PC-3 (cell line): Measurements from ENCODE around the gene TUBA3E. TPM values are rescaled to one million over a fixed set of nuclear protein-coding genes. Genes with fewer than 3 reads are reported as not detected.
"Not testable (repeated sequence)": the region's sequence is repeated elsewhere in the genome, so short reads cannot be mapped to it uniquely, and the experiment has no call there.

Experiments used
- ATAC-seq: fragments of 200-7000 bp; cut with Tn5 transposase; 2 replicates; pipeline ENCODE4 v1.9.1; 2020; ENCODE audit warnings: mild to moderate bottlenecking, moderate library complexity
- BruUV-seq: library from RNA; stranded (reverse); fragments of 400-500 nt; replicated peaks from 2 replicates; lab custom pipeline; 2021; lab: Mats Ljungman, UMichigan
- CTCF ChIA-PET: fragments of 300-600 bp; sonication (Branson Sonifier 250); formaldehyde crosslinking; loops from one replicate; lab custom pipeline; 2022; ENCODE audit warnings: antibody characterized with exemption; lab: Charles Lee
- POLR2A ChIA-PET: fragments of 300-600 bp; sonication (Branson Sonifier 250); formaldehyde crosslinking; loops from one replicate; lab custom pipeline; 2022; ENCODE audit warnings: antibody characterized with exemption; ENCODE audit not compliant: unreplicated experiment; lab: Charles Lee
- DNase-seq: peaks from one replicate; pipeline ENCODE4 v3.0.0-alpha.2; 2015
- H2AFZ ChIP-seq: fragments of 300-600 bp; sonication (generic); 2 replicates; pipeline ENCODE4 v1.6.0; 2016; ENCODE audit warnings: antibody characterized with exemption, low read length
- H3F3A ChIP-seq: fragments of 300-600 bp; sonication (generic); one replicate; pipeline ENCODE4 v1.6.0; 2017; ENCODE audit warnings: antibody characterized with exemption, low read length, control low read depth, mild to moderate bottlenecking; ENCODE audit not compliant: unreplicated experiment
- H3K27ac ChIP-seq: fragments of 300-600 bp; sonication (generic); 2 replicates; pipeline ENCODE4 v1.5.1; 2016; ENCODE audit warnings: mild to moderate bottlenecking, low read length
- H3K27me3 ChIP-seq: fragments of 300-600 bp; sonication (generic); 2 replicates; pipeline ENCODE4 v1.6.1; 2016; ENCODE audit warnings: low read length, mixed read lengths
- H3K36me3 ChIP-seq: fragments of 300-600 bp; sonication (generic); 2 replicates; pipeline ENCODE4 v1.6.1; 2016; ENCODE audit warnings: low read depth, mixed run types, low read length, mixed read lengths
- H3K4me1 ChIP-seq: fragments of 300-600 bp; sonication (generic); 2 replicates; pipeline ENCODE4 v1.5.1; 2016; ENCODE audit warnings: low read length; ENCODE audit not compliant: insufficient read depth
- H3K4me2 ChIP-seq: fragments of 300-600 bp; sonication (generic); 2 replicates; pipeline ENCODE4 v1.6.0; 2016; ENCODE audit warnings: low read length
- H3K4me3 ChIP-seq: fragments of 300-600 bp; sonication (generic); 2 replicates; pipeline ENCODE4 v1.5.1; 2016; ENCODE audit warnings: mild to moderate bottlenecking, low read length, mixed read lengths
- H3K79me2 ChIP-seq: fragments of 300-600 bp; sonication (generic); 2 replicates; pipeline ENCODE4 v1.6.1; 2017; ENCODE audit warnings: low read length, mixed read lengths
- H3K9ac ChIP-seq: fragments of 300-600 bp; sonication (generic); 2 replicates; pipeline ENCODE4 v1.6.0; 2016; ENCODE audit warnings: mild to moderate bottlenecking, low read length
- H3K9me2 ChIP-seq: fragments of 300-600 bp; sonication (generic); replicated peaks from 2 replicates; pipeline ENCODE4 v1.6.1; 2016; ENCODE audit warnings: mixed run types, low read length, mixed read lengths
- H3K9me3 ChIP-seq: fragments of 300-600 bp; sonication (generic); 2 replicates; pipeline ENCODE4 v1.6.1; 2016; ENCODE audit warnings: low read length, mixed read lengths
- H4K20me1 ChIP-seq: fragments of 300-600 bp; sonication (generic); 2 replicates; pipeline ENCODE4 v1.6.1; 2016; ENCODE audit warnings: low read length, mixed read lengths
- EZH2 ChIP-seq: fragments of 300-600 bp; sonication (generic); IDR thresholded peaks from one replicate; pipeline ENCODE4 v1.6.1; 2017; ENCODE audit warnings: antibody characterized with exemption, mild to moderate bottlenecking, low read length; ENCODE audit not compliant: unreplicated experiment
- EZH2phosphoT487 ChIP-seq: fragments of 300-600 bp; sonication (generic); IDR thresholded peaks from 2 replicates; pipeline ENCODE4 v1.6.1; 2018; ENCODE audit warnings: mild to moderate bottlenecking, antibody characterized with exemption, low read length, borderline replicate concordance
- intact Hi-C: fragments of 100-400 bp; cut with micrococcal nuclease; formaldehyde crosslinking; loops from 2 replicates; pipeline ENCODE4 v1.9.0; 2023
- total RNA-seq: library from RNA; depleted of rRNA; stranded (reverse); fragments of >200 nt; gene quantifications from 2 replicates; pipeline ENCODE4 v1.2.3, GENCODE V29; 2014
- TF ChIP-seq, protein P1 (sequence below): fragments of 300-600 bp; sonication (generic); conservative IDR thresholded peaks from 2 replicates; pipeline ENCODE4 v1.5.1; 2017; ENCODE audit warnings: antibody characterized with exemption, low read depth, mild to moderate bottlenecking, low read length

TUBA3E gene
- total RNA-seq, 1 experiment from 2014 or later = not detected

- ATAC-seq (no peak), DNase-seq (no peak)
- Histone ChIP-seq H3F3A (no peaks in the 10 kb centered on the region), H3K4me3 (no peak overlapping the region), H3K27me3 (no peaks in the 10 kb centered on the region), H3K36me3 (no peaks in the 10 kb centered on the region), H3K9me3 (no peaks in the 10 kb centered on the region), H2AFZ (no peak overlapping the region), H3K4me2 (no peak overlapping the region), H3K4me1 (peaks cover 13% of the 10 kb centered on the region), H3K9ac (no peak overlapping the region), H3K79me2 (peaks cover 31% of the 10 kb centered on the region), H4K20me1 (no peaks in the 10 kb centered on the region), H3K9me2 (no peaks in the 10 kb centered on the region), H3K27ac (no peak overlapping the region)
- BruUV-seq = no TSS peak
- TF ChIP-seq, protein P1, sequence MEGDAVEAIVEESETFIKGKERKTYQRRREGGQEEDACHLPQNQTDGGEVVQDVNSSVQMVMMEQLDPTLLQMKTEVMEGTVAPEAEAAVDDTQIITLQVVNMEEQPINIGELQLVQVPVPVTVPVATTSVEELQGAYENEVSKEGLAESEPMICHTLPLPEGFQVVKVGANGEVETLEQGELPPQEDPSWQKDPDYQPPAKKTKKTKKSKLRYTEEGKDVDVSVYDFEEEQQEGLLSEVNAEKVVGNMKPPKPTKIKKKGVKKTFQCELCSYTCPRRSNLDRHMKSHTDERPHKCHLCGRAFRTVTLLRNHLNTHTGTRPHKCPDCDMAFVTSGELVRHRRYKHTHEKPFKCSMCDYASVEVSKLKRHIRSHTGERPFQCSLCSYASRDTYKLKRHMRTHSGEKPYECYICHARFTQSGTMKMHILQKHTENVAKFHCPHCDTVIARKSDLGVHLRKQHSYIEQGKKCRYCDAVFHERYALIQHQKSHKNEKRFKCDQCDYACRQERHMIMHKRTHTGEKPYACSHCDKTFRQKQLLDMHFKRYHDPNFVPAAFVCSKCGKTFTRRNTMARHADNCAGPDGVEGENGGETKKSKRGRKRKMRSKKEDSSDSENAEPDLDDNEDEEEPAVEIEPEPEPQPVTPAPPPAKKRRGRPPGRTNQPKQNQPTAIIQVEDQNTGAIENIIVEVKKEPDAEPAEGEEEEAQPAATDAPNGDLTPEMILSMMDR = no peak
- no peak for TF ChIP-seq EZH2phosphoT487
- TF ChIP-seq EZH2 = no peak
- POLR2A ChIA-PET = no interaction called here
- CTCF ChIA-PET = no interaction called here
- intact Hi-C loops = no loop called here
Observed at GRCh38 chr2:130185896-130186295, 12.3 kb downstream of the TUBA3E start.

DNA sequence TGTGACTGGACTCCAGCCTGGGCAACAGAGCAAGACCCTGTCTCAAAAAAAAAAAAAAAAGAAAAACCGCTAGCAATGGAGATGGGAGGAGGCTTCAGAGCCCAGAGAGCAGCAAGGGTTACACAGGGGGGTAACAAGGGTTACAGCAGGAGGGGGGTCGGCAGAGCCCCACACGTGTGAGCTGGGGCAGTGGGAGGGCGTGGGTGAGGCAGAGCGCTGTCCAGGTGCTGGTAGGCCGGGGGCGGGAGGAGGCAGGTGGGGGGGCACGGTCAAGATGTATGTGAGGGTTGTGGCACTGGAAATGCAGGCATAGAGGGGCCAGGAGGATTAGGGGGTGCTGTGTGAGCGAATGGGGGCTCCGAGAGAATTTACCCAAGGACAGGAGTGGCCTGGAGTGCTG lies 12.8 kb downstream of the TUBA3E start:
- ChIA-PET POLR2A (no interaction called here), CTCF (no interaction called here)
- TF ChIP-seq, protein P1 = no peak
- TF ChIP-seq EZH2 = no peak
- no peak for TF ChIP-seq EZH2phosphoT487
- H3K27ac ChIP-seq = no peak overlapping the region
- DNase-seq (no peak), ATAC-seq (no peak)
- H3K4me2 ChIP-seq = no peak overlapping the region
- no peak overlapping the region for H2AFZ ChIP-seq
- intact Hi-C loops = no loop called here
- H3K4me1 ChIP-seq = peaks cover 13% of the 10 kb centered on the region
- peaks cover 36% of the 10 kb centered on the region for H3K79me2 ChIP-seq
- H3K27me3 ChIP-seq = no peaks in the 10 kb centered on the region
- H3K9me3 ChIP-seq = no peaks in the 10 kb centered on the region
- H3K9me2 ChIP-seq = no peaks in the 10 kb centered on the region
- BruUV-seq = no TSS peak
- H3K4me3 ChIP-seq = no peak overlapping the region
- H4K20me1 ChIP-seq = no peaks in the 10 kb centered on the region
- H3K36me3 ChIP-seq = no peaks in the 10 kb centered on the region
- no peak overlapping the region for H3K9ac ChIP-seq
- no peaks in the 10 kb centered on the region for H3F3A ChIP-seq

DNA sequence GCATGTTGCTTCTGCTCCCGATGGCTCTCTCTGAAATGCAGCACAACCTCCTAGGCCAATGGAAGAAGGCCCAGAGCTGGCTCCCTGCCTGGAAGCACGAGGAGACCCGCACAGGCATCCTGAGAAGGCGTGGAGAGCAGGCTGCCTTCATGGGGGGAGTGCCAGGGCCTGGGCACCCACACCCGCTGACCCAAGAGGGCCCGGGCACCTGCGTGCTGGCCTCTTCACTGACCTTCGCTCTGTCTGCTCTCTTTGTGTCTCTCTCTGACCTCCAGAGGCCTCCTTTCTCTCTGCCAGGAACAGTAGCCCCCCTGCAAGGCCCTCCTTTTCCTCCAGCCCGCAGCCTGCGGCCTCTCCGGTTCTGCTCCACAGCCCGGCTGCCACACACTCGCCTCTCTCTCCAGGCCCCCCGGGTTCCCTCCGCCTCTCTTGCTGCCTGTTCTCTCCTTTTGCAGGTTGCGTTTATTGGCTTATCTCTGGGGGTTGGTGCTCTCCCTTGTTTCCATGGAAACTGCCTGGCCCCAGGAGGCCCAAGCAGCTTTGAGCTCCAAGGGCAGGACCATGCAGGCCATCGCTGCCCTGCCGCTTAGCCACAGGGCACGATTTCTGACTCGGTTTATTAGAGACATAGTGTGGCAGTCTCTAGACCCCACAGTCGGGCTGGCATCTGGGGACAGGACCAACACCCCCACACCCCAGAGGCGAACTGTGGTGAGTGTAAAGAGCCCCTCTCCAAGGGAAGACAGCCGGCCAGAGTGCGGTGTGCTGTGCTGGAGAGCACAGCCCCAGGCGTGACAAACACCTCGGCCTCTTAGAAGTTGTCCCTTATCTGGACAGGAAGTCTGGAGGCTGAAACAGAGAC lies 14.5 kb downstream of the TUBA3E start:
- intact Hi-C loops = no loop called here
- TF ChIP-seq EZH2 = no peak
- H3K36me3 ChIP-seq = no peaks in the 10 kb centered on the region

DNA sequence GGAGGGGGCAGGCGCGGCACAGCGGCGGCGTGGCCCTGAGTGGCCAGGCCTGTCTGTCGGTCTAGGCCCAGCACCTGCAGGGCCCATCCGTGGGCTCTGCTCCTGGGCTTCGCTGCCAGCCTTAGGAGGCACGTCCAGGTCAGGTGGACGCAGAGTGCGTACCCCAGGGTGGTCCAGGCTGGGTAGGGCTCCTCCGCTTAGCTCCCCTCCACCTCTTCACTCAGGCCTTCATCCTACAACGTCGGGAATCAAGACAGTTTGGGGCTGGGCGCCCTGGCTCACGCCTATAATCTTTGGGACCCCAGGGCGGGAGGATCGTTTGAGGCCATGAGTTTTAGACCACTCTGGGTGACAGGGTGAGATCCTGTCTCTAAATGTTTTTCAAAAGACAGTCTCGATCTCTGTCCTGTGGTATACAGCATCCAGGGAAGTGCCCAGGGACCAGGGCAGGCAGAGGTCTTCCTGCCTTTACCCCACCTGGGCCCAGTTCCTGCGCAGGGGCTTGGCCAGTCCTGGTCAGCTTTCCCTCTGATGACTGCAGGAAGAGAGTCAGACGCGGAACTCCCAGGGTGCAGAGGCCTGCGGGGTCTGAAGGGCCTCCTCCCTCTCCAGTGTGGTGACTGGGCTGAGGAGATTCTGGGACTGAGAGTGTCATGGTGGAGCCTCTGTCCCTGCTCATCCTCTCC lies 15.3 kb downstream of the TUBA3E start:
- peaks cover 61% of the 10 kb centered on the region for H3K79me2 ChIP-seq
- H4K20me1 ChIP-seq, H3K27me3 ChIP-seq, H3K9me2 ChIP-seq, H3K27ac ChIP-seq, CTCF ChIA-PET, BruUV-seq, H3K9me3 ChIP-seq, H3F3A ChIP-seq, H3K36me3 ChIP-seq, POLR2A ChIA-PET: not testable (repeated sequence)
- H2AFZ ChIP-seq = 0 out of 2 replicates have a peak overlapping the region, but pooled peaks have one; percentile 22
- H3K4me3 ChIP-seq = peak overlapping the region; percentile 95
- peaks cover 13% of the 10 kb centered on the region for H3K4me1 ChIP-seq
- DNase-seq (peak; percentile 33), ATAC-seq (peak; percentile 28; the same call in 1 of the 2 replicates)
- intact Hi-C loops = loop anchor here (1.0 kb wide), 1 partner anchor 149 kb away; no protein-coding TSS in a partner anchor
- peak overlapping the region; percentile 93 for H3K4me2 ChIP-seq
- peak overlapping the region; percentile 95 for H3K9ac ChIP-seq

More for the DNA sequence above, 14.5 kb downstream of the TUBA3E start:
- ATAC-seq (no peak), DNase-seq (no peak)
- Histone ChIP-seq H3K27ac (no peak overlapping the region), H3F3A (no peaks in the 10 kb centered on the region), H4K20me1 (no peaks in the 10 kb centered on the region), H3K4me3 (peak overlapping the region; percentile 95), H2AFZ (0 out of 2 replicates have a peak overlapping the region, but pooled peaks have one; percentile 22), H3K9me2 (no peaks in the 10 kb centered on the region), H3K27me3 (no peaks in the 10 kb centered on the region), H3K9ac (peak overlapping the region; percentile 95), H3K79me2 (peaks cover 53% of the 10 kb centered on the region), H3K4me1 (peaks cover 13% of the 10 kb centered on the region), H3K4me2 (peak overlapping the region; percentile 93), H3K9me3 (no peaks in the 10 kb centered on the region)
- POLR2A ChIA-PET = interaction anchor here (0.7 kb wide), 1 partner anchor 149 kb away, joined by 3 read pairs; no protein-coding TSS in a partner anchor
- CTCF ChIA-PET = no interaction called here
- TSS peak; percentile 39 for BruUV-seq
